ENCODE measurements around the gene SPOCK1. TPM values are rescaled to one million over a fixed set of nuclear protein-coding genes. Genes with fewer than 3 reads are reported as not detected.
"Not testable (repeated sequence)": the region's sequence is repeated elsewhere in the genome, so short reads cannot be mapped to it uniquely, and the experiment has no call there.

The SPOCK1 gene
- polyA plus RNA-seq, 3 donors: 5.4 to 39.4 (median 14.7) TPM

GRCh38 chr5:137407090-137407489 lies 92.0 kb downstream of the SPOCK1 start:
- H3K27ac ChIP-seq (ENCODE audit: low read depth, low read length): no peak overlapping the region
- 34 to 38% (median 36%) methylated on average over 2 of the region's 2 CpGs for WGBS, 3 donors

GRCh38 chr5:137405393-137405792 lies 93.7 kb downstream of the SPOCK1 start:
- WGBS, 3 donors: 78 to 85% (median 80%) methylated on average over 10 of the region's 10 CpGs
- H3K27ac ChIP-seq (ENCODE audit: low read depth, low read length): no peak overlapping the region

- H3K27ac ChIP-seq (ENCODE audit: low read depth, low read length): no peak overlapping the region
- 69 to 80% (median 80%) methylated on average over 8 of the region's 8 CpGs for WGBS, 3 donors
Observed at GRCh38 chr5:137403869-137404268, 95.3 kb downstream of the SPOCK1 start.

- 61 to 83% (median 70%) methylated on average over 5 of the region's 5 CpGs for WGBS, 3 donors
- H3K27ac ChIP-seq (ENCODE audit: low read depth, low read length): no peak overlapping the region
Observed at GRCh38 chr5:137402436-137403187, 96.5 kb downstream of the SPOCK1 start.

GRCh38 chr5:137401946-137402345 lies 97.2 kb downstream of the SPOCK1 start:
- 70 to 72% (median 71%) methylated on average over 2 of the region's 2 CpGs for WGBS, 3 donors
- H3K27ac ChIP-seq (ENCODE audit: low read depth, low read length): no peak overlapping the region

GRCh38 chr5:137400571-137400970 lies 98.6 kb downstream of the SPOCK1 start:
- WGBS, 3 donors: 87 to 90% (median 89%) methylated on average over 5 of the region's 5 CpGs
- H3K27ac ChIP-seq (ENCODE audit: low read depth, low read length): no peak overlapping the region

- WGBS, 3 donors: 70 to 80% (median 72%) methylated on average over 3 of the region's 3 CpGs
- no peak overlapping the region for H3K27ac ChIP-seq (ENCODE audit: low read depth, low read length)
Observed at GRCh38 chr5:137399911-137400310, 99.2 kb downstream of the SPOCK1 start.

- WGBS, 3 donors: 74 to 90% (median 80%) methylated on average over 3 of the region's 3 CpGs
Observed at GRCh38 chr5:137398751-137399150, 100.4 kb downstream of the SPOCK1 start.

GRCh38 chr5:137398154-137398553 lies 101.0 kb downstream of the SPOCK1 start:
- 68 to 76% (median 76%) methylated on average over 2 of the region's 2 CpGs for WGBS, 3 donors
- H3K27ac ChIP-seq (ENCODE audit: low read depth, low read length): no peak overlapping the region

More at GRCh38 chr5:137398751-137399150, 100.4 kb downstream of the SPOCK1 start:
- no peak overlapping the region for H3K27ac ChIP-seq (ENCODE audit: low read depth, low read length)

GRCh38 chr5:137395011-137395755 lies 103.9 kb downstream of the SPOCK1 start:
- WGBS, 3 donors: 81 to 88% (median 82%) methylated on average over 4 of the region's 4 CpGs
- no peak overlapping the region for H3K27ac ChIP-seq (ENCODE audit: low read depth, low read length)

GRCh38 chr5:137394380-137394779 lies 104.7 kb downstream of the SPOCK1 start:
- H3K27ac ChIP-seq (ENCODE audit: low read depth, low read length): no peak overlapping the region
- WGBS, 3 donors: 75 to 82% (median 76%) methylated on average over 1 of the region's 1 CpG

- no peak overlapping the region for H3K27ac ChIP-seq (ENCODE audit: low read depth, low read length)
Observed at GRCh38 chr5:137393196-137393993, 105.7 kb downstream of the SPOCK1 start.

GRCh38 chr5:137392261-137392660 lies 106.9 kb downstream of the SPOCK1 start:
- H3K27ac ChIP-seq (ENCODE audit: low read depth, low read length): no peak overlapping the region
- WGBS, 3 donors: 83 to 86% (median 84%) methylated on average over 4 of the region's 4 CpGs

More at GRCh38 chr5:137393196-137393993, 105.7 kb downstream of the SPOCK1 start:
- 73 to 76% (median 75%) methylated on average over 1 of the region's 1 CpG for WGBS, 3 donors

- H3K27ac ChIP-seq (ENCODE audit: low read depth, low read length): not testable (repeated sequence)
- WGBS, 3 donors: 90 to 93% (median 91%) methylated on average over 7 of the region's 7 CpGs
Observed at GRCh38 chr5:137391044-137391443, 108.1 kb downstream of the SPOCK1 start.

GRCh38 chr5:137389042-137389441 lies 110.1 kb downstream of the SPOCK1 start:
- 63 to 70% (median 64%) methylated on average over 1 of the region's 1 CpG for WGBS, 3 donors

GRCh38 chr5:137385064-137385463 lies 114.1 kb downstream of the SPOCK1 start:
- H3K27ac ChIP-seq (ENCODE audit: low read depth, low read length): no peak overlapping the region
- WGBS, 3 donors: 71 to 95% (median 91%) methylated on average over 1 of the region's 1 CpG

More at GRCh38 chr5:137389042-137389441, 110.1 kb downstream of the SPOCK1 start:
- H3K27ac ChIP-seq (ENCODE audit: low read depth, low read length): no peak overlapping the region

GRCh38 chr5:137383909-137384308 lies 115.2 kb downstream of the SPOCK1 start:
- H3K27ac ChIP-seq (ENCODE audit: low read depth, low read length): no peak overlapping the region
- 87 to 100% (median 90%) methylated on average over 1 of the region's 1 CpG for WGBS, 3 donors

- WGBS, 3 donors: 75 to 100% (median 95%) methylated on average over 1 of the region's 1 CpG
- no peak overlapping the region for H3K27ac ChIP-seq (ENCODE audit: low read depth, low read length)
Observed at GRCh38 chr5:137381555-137381954, 117.6 kb downstream of the SPOCK1 start.
